H1 (cell line): ENCODE measurements around the gene CHCHD6. TPM values are rescaled to one million over a fixed set of nuclear protein-coding genes. Genes with fewer than 3 reads are reported as not detected.

ENCODE experiments used
- CBX5 ChIP-seq: fragments of 300-800, 300-1000 bp; sonication (generic); IDR thresholded peaks from 2 replicates; pipeline ENCODE4 v1.7.1; 2016; ENCODE audit warnings: antibody characterized with exemption, low read length, low read depth
- polyA plus RNA-seq, 7 experiments: library from polyadenylated mRNA; depleted of rRNA in 3 of 7; stranded (reverse) in 5 of 7; unstranded in 2 of 7; fragments of >200 nt in 5 of 7; fragments of 200-250 nt in 2 of 7; gene quantifications; 1 replicate in 5 of 7; 2 replicates in 1 of 7; 4 replicates in 1 of 7; pipeline versions ENCODE4 v1.2.1 to v1.2.3, GENCODE V29; 2011 to 2013; ENCODE audit warnings: missing spikeins in 2 of 7, mixed read lengths in 2 of 7
- total RNA-seq: library from RNA; stranded (reverse); fragmentation: NEBNext Ultra II Directional; extraction: Animal tissue kit (Norgen Biotek cat#: 25700); gene quantifications from 2 replicates; pipeline ENCODE4 v1.2.1, GENCODE V29; 2021

Gene CHCHD6
- total and polyA plus RNA-seq, 2 of the 8 experiments (the other 6 are each of a cell fraction or from before 2014, with no cell fraction given): 32.4 to 37.6 TPM

DNA sequence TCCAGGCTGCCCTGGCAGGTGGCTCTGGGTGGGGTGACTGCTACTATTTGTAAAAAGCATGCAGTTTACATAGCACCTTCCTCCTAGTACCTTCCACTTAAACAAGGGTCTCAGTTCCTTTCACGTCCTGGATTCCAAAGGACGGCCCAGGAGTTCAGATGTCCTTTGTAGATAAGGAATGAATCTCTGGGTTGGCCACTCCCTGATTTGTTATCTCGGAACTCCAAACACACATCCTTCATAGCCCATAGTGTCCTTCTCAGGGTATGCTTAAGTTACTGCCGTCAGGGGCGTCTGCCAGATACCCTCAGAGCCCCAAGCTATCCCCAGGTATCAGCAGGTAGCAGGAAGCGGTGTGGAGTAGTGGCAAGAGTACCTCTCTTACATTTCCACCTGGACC, 177.8 kb downstream of the CHCHD6 start (continued):
- no peak for TF ChIP-seq CBX5
